GM21447 (cell line): ENCODE measurements around the gene TCHHL1.

Source experiments
- ATAC-seq: cut with Tn5 transposase; IDR thresholded peaks from one replicate; pipeline ENCODE4 v1.9.1; 2021; ENCODE audit not compliant: unreplicated experiment

Gene TCHHL1

GRCh38 chr1:152039886-152040285, 49.0 kb downstream of the TCHHL1 start:
- no peak for ATAC-seq

- no peak for ATAC-seq
These were observed 49.4 kb downstream of the TCHHL1 start for GRCh38 chr1:152039461-152039860.

GRCh38 chr1:152038871-152039270, 50.0 kb downstream of the TCHHL1 start:
- no peak for ATAC-seq

- peak; percentile 40 for ATAC-seq
These were observed 52.3 kb downstream of the TCHHL1 start, which contains the start of gene S100A11 for GRCh38 chr1:152036267-152037216. Gene S100A11 (minus strand): TSS chr1:152037004. CDS start chr1:152036915, 89 bp downstream.

- no peak for ATAC-seq
These were observed 53.2 kb downstream of the TCHHL1 start for GRCh38 chr1:152035539-152036266.

GRCh38 chr1:152034654-152035538, 54.0 kb downstream of the TCHHL1 start:
- peak; percentile 54 for ATAC-seq

GRCh38 chr1:152034324-152034653, 54.6 kb downstream of the TCHHL1 start:
- peak; percentile 7 for ATAC-seq
